WTC11 (cell line): Measurements from ENCODE around the gene CIB1. TPM values are rescaled to one million over a fixed set of nuclear protein-coding genes. Genes with fewer than 3 reads are reported as not detected.

Experiments
- ATAC-seq: fragments of 200-7000 bp; cut with Tn5 transposase; 2 replicates; pipeline ENCODE4 v1.10.0; 2021; ENCODE audit warnings: mild to moderate bottlenecking, moderate library complexity
- CTCF ChIA-PET: fragments of 300-600 bp; sonication (Branson Sonifier 250); formaldehyde crosslinking; loops from one replicate; lab custom pipeline; 2021; ENCODE audit warnings: antibody characterized with exemption; lab: Charles Lee
- POLR2A ChIA-PET: fragments of 350-600 bp; sonication (Branson Sonifier 250); formaldehyde crosslinking; loops from one replicate; lab custom pipeline; 2021; ENCODE audit warnings: antibody characterized with exemption; lab: Charles Lee
- DNase-seq: peaks from one replicate; pipeline ENCODE4 v3.0.0; 2021; ENCODE audit warnings: low spot score
- H3K27ac Mint-ChIP-seq: 2 replicates; pipeline ENCODE4 v1.8.0; 2021; ENCODE audit warnings: mixed read lengths
- H3K27me3 Mint-ChIP-seq: 2 replicates; pipeline ENCODE4 v1.8.0; 2021; ENCODE audit warnings: low read depth, mild to moderate bottlenecking, moderate library complexity, mixed read lengths
- H3K36me3 Mint-ChIP-seq: 2 replicates; pipeline ENCODE4 v1.8.0; 2021; ENCODE audit warnings: mixed read lengths
- H3K4me1 Mint-ChIP-seq: 2 replicates; pipeline ENCODE4 v1.8.0; 2022; ENCODE audit warnings: mixed read lengths
- H3K4me3 Mint-ChIP-seq: 2 replicates; pipeline ENCODE4 v1.8.0; 2021; ENCODE audit warnings: mild to moderate bottlenecking, moderate library complexity, mixed read lengths
- H3K9me3 Mint-ChIP-seq: 2 replicates; pipeline ENCODE4 v1.8.0; 2021; ENCODE audit warnings: mixed read lengths
- CREB1 ChIP-seq: sonication (generic); formaldehyde crosslinking; IDR thresholded peaks from 2 replicates; pipeline ENCODE4 v1.8.0; 2023; ENCODE audit warnings: mild to moderate bottlenecking, missing genetic modification reagents
- FOXJ3 ChIP-seq: sonication (generic); formaldehyde crosslinking; IDR thresholded peaks from 2 replicates; pipeline ENCODE4 v1.9.0; 2021; ENCODE audit warnings: missing genetic modification reagents, mild to moderate bottlenecking, borderline replicate concordance
- GTF2I ChIP-seq: fragments of 250-450 bp; sonication (Bioruptor Pico); conservative IDR thresholded peaks from 2 replicates; pipeline ENCODE4 v1.4.0; 2021; ENCODE audit warnings: mild to moderate bottlenecking
- HMGA2 ChIP-seq: fragments of 250-450 bp; sonication (Bioruptor Pico); IDR thresholded peaks from 2 replicates; pipeline ENCODE4 v1.4.0; 2021; ENCODE audit warnings: mild to moderate bottlenecking, moderate library complexity
- MYBL2 ChIP-seq: sonication (generic); formaldehyde crosslinking; IDR thresholded peaks from 2 replicates; pipeline ENCODE4 v1.8.1; 2023; ENCODE audit warnings: mild to moderate bottlenecking, moderate library complexity, missing genetic modification reagents
- NR2C2 ChIP-seq: sonication (generic); formaldehyde crosslinking; IDR thresholded peaks from 2 replicates; pipeline ENCODE4 v1.8.0; 2022; ENCODE audit warnings: mild to moderate bottlenecking, missing genetic modification reagents
- PRRX2 ChIP-seq: fragments of 250-450 bp; sonication (Bioruptor Pico); IDR thresholded peaks from 2 replicates; pipeline ENCODE4 v1.8.0; 2021; ENCODE audit warnings: mild to moderate bottlenecking
- SOX15 ChIP-seq: fragments of 250-450 bp; sonication (Bioruptor Pico); IDR thresholded peaks from 2 replicates; pipeline ENCODE4 v1.9.0; 2021; ENCODE audit warnings: mild to moderate bottlenecking
- TEAD1 ChIP-seq: sonication (generic); formaldehyde crosslinking; IDR thresholded peaks from 2 replicates; pipeline ENCODE4 v1.8.0; 2022; ENCODE audit warnings: mild to moderate bottlenecking, missing genetic modification reagents
- total RNA-seq: library from RNA; stranded (reverse); gene quantifications from 3 replicates; pipeline ENCODE4 v1.2.3, GENCODE V29; 2021
- TF ChIP-seq, protein P1 (sequence below): sonication (generic); formaldehyde crosslinking; IDR thresholded peaks from 2 replicates; pipeline ENCODE4 v1.8.1; 2023; ENCODE audit warnings: mild to moderate bottlenecking, missing genetic modification reagents, moderate library complexity
- TF ChIP-seq, protein P2 (sequence below): sonication (generic); formaldehyde crosslinking; IDR thresholded peaks from 2 replicates; pipeline ENCODE4 v1.8.0; 2022; ENCODE audit warnings: mild to moderate bottlenecking, missing genetic modification reagents
- TF ChIP-seq, protein P3 (sequence below): fragments of 250-450 bp; sonication (Bioruptor Pico); IDR thresholded peaks from 2 replicates; pipeline ENCODE4 v1.9.0; 2021; ENCODE audit warnings: mild to moderate bottlenecking
- TF ChIP-seq, protein P4 (sequence below): sonication (generic); formaldehyde crosslinking; IDR thresholded peaks from 2 replicates; pipeline ENCODE4 v1.8.1; 2022; ENCODE audit warnings: mild to moderate bottlenecking, moderate library complexity, missing genetic modification reagents
- TF ChIP-seq, protein P5 (sequence below): sonication (generic); formaldehyde crosslinking; IDR thresholded peaks from 2 replicates; pipeline ENCODE4 v1.8.0; 2022; ENCODE audit warnings: missing genetic modification reagents
- TF ChIP-seq, protein P6 (sequence below): sonication (generic); formaldehyde crosslinking; IDR thresholded peaks from 2 replicates; pipeline ENCODE4 v1.8.0; 2022; ENCODE audit warnings: mild to moderate bottlenecking, missing genetic modification reagents
- TF ChIP-seq, protein P7 (sequence below): fragments of 200-600 bp; IDR thresholded peaks from 2 replicates; pipeline ENCODE4 v1.8.0; 2022; ENCODE audit warnings: antibody characterized with exemption

The CIB1 gene
- total RNA-seq, 1 experiment from 2014 or later, result 29.6 TPM

DNA sequence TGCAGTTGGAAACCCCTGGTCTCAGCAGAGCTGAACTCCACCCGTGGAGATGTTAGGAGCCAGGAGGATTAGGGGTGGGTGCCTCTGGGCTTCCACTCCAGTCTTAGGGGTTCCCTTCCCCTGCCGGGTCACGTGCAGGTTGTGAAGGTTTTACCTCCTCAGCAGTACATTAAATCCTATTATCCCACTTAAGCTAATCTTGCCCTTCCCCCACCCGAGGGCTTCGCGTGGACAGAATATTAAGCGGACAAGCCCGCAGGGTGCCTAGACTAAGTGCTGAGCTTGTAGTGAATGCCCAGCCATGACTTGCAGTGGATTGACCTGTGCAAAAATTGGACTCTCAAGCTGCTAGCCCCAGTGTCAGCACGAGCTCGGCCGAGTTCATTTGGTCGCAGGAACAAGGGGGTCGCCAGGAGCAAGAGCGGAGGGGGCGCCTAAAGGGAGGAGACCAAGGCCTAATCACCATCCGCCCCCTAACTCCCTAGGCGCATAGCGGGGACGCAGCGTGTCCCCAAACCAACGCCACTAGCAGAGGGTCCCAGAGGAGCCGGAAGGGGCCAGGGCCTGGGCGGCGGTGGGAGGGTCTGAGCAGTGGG lies 33.1 kb downstream of the CIB1 start:
- H3K27ac Mint-ChIP-seq, result peak overlapping the region; percentile 60
- TF ChIP-seq, protein P1, sequence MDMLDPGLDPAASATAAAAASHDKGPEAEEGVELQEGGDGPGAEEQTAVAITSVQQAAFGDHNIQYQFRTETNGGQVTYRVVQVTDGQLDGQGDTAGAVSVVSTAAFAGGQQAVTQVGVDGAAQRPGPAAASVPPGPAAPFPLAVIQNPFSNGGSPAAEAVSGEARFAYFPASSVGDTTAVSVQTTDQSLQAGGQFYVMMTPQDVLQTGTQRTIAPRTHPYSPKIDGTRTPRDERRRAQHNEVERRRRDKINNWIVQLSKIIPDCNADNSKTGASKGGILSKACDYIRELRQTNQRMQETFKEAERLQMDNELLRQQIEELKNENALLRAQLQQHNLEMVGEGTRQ (CRISPR knock-in tag), result peak; percentile 55; the same call in 1 of the 2 replicates
- TF ChIP-seq, protein P2, sequence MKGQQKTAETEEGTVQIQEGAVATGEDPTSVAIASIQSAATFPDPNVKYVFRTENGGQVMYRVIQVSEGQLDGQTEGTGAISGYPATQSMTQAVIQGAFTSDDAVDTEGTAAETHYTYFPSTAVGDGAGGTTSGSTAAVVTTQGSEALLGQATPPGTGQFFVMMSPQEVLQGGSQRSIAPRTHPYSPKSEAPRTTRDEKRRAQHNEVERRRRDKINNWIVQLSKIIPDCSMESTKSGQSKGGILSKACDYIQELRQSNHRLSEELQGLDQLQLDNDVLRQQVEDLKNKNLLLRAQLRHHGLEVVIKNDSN, result peak; percentile 78
- TF ChIP-seq, protein P3, sequence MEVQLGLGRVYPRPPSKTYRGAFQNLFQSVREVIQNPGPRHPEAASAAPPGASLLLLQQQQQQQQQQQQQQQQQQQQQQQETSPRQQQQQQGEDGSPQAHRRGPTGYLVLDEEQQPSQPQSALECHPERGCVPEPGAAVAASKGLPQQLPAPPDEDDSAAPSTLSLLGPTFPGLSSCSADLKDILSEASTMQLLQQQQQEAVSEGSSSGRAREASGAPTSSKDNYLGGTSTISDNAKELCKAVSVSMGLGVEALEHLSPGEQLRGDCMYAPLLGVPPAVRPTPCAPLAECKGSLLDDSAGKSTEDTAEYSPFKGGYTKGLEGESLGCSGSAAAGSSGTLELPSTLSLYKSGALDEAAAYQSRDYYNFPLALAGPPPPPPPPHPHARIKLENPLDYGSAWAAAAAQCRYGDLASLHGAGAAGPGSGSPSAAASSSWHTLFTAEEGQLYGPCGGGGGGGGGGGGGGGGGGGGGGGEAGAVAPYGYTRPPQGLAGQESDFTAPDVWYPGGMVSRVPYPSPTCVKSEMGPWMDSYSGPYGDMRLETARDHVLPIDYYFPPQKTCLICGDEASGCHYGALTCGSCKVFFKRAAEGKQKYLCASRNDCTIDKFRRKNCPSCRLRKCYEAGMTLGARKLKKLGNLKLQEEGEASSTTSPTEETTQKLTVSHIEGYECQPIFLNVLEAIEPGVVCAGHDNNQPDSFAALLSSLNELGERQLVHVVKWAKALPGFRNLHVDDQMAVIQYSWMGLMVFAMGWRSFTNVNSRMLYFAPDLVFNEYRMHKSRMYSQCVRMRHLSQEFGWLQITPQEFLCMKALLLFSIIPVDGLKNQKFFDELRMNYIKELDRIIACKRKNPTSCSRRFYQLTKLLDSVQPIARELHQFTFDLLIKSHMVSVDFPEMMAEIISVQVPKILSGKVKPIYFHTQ (CRISPR knock-in tag), result no peak
- TF ChIP-seq, protein P4, sequence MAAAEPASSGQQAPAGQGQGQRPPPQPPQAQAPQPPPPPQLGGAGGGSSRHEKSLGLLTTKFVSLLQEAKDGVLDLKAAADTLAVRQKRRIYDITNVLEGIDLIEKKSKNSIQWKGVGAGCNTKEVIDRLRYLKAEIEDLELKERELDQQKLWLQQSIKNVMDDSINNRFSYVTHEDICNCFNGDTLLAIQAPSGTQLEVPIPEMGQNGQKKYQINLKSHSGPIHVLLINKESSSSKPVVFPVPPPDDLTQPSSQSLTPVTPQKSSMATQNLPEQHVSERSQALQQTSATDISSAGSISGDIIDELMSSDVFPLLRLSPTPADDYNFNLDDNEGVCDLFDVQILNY, result peak; percentile 7; the same call in 1 of the 2 replicates
- ChIA-PET CTCF (interaction anchor here (0.6 to 5.1 kb wide), 20 partner anchors 9 to 667 kb away, joined by 3 to 62 read pairs (median 5); partner anchors contain the start of genes CIB1, GDPGP1 and IDH2), POLR2A (interaction anchor here (1.0 to 1.8 kb wide), 9 partner anchors 12 to 200 kb away, joined by 3 to 9 read pairs (median 6); partner anchors contain the start of genes CIB1, GDPGP1, TTLL13 and ZNF710)
- no peaks in the 10 kb centered on the region for H3K36me3 Mint-ChIP-seq
- ATAC-seq, result no peak; the same call in 1 of the 2 replicates
- no peaks in the 10 kb centered on the region for H3K9me3 Mint-ChIP-seq
- H3K4me1 Mint-ChIP-seq, result peaks cover 20% of the 10 kb centered on the region
- H3K4me3 Mint-ChIP-seq, result peak overlapping the region; percentile 78
- no peak for DNase-seq
- no peaks in the 10 kb centered on the region; the same call in 1 of the 2 replicates for H3K27me3 Mint-ChIP-seq

DNA sequence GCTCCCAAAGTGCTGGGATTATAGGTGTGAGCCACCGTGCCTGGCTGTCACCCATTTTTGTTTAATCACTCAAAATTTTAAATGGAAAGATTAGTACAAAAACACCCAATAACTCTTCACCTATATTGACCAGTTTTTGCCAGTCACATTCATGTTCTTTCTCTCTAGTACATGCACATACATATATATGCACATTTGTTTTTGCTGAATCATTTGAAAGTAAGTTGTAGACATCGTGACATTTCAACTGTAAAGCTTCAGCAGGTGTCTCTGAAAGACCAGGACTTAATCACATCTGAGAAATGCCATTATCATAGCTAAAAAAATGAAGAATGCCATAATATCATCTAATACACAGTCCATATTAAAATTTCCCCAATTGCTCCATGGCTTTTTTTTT lies 39.1 kb downstream of the CIB1 start:
- H3K27me3 Mint-ChIP-seq, result no peaks in the 10 kb centered on the region
- H3K36me3 Mint-ChIP-seq, result 0 out of 2 replicates have a peak, but pooled peaks cover 3% of the 10 kb centered on the region
- DNase-seq (no peak), ATAC-seq (no peak)
- TF ChIP-seq TEAD1 (CRISPR knock-in tag) (no peak), SOX15 (CRISPR knock-in tag) (no peak), NR2C2 (CRISPR knock-in tag) (no peak), FOXJ3 (no peak), CREB1 (CRISPR knock-in tag) (no peak), PRRX2 (CRISPR knock-in tag) (no peak), HMGA2 (no peak), MYBL2 (no peak), GTF2I (CRISPR knock-in tag) (no peak)
- TF ChIP-seq, protein P2, result no peak
- TF ChIP-seq, protein P5, sequence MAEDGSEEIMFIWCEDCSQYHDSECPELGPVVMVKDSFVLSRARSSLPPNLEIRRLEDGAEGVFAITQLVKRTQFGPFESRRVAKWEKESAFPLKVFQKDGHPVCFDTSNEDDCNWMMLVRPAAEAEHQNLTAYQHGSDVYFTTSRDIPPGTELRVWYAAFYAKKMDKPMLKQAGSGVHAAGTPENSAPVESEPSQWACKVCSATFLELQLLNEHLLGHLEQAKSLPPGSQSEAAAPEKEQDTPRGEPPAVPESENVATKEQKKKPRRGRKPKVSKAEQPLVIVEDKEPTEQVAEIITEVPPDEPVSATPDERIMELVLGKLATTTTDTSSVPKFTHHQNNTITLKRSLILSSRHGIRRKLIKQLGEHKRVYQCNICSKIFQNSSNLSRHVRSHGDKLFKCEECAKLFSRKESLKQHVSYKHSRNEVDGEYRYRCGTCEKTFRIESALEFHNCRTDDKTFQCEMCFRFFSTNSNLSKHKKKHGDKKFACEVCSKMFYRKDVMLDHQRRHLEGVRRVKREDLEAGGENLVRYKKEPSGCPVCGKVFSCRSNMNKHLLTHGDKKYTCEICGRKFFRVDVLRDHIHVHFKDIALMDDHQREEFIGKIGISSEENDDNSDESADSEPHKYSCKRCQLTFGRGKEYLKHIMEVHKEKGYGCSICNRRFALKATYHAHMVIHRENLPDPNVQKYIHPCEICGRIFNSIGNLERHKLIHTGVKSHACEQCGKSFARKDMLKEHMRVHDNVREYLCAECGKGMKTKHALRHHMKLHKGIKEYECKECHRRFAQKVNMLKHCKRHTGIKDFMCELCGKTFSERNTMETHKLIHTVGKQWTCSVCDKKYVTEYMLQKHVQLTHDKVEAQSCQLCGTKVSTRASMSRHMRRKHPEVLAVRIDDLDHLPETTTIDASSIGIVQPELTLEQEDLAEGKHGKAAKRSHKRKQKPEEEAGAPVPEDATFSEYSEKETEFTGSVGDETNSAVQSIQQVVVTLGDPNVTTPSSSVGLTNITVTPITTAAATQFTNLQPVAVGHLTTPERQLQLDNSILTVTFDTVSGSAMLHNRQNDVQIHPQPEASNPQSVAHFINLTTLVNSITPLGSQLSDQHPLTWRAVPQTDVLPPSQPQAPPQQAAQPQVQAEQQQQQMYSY (CRISPR knock-in tag), result no peak
- TF ChIP-seq, protein P6, sequence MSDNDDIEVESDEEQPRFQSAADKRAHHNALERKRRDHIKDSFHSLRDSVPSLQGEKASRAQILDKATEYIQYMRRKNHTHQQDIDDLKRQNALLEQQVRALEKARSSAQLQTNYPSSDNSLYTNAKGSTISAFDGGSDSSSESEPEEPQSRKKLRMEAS (CRISPR knock-in tag), result no peak
- TF ChIP-seq, protein P7, sequence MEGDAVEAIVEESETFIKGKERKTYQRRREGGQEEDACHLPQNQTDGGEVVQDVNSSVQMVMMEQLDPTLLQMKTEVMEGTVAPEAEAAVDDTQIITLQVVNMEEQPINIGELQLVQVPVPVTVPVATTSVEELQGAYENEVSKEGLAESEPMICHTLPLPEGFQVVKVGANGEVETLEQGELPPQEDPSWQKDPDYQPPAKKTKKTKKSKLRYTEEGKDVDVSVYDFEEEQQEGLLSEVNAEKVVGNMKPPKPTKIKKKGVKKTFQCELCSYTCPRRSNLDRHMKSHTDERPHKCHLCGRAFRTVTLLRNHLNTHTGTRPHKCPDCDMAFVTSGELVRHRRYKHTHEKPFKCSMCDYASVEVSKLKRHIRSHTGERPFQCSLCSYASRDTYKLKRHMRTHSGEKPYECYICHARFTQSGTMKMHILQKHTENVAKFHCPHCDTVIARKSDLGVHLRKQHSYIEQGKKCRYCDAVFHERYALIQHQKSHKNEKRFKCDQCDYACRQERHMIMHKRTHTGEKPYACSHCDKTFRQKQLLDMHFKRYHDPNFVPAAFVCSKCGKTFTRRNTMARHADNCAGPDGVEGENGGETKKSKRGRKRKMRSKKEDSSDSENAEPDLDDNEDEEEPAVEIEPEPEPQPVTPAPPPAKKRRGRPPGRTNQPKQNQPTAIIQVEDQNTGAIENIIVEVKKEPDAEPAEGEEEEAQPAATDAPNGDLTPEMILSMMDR, result no peak
- TF ChIP-seq, protein P4, result no peak
- ChIA-PET CTCF (interaction anchor here (0.6 to 0.7 kb wide), 2 partner anchors 13 to 42 kb away, joined by 3 to 6 read pairs; no protein-coding TSS in a partner anchor), POLR2A (interaction anchor here (0.6 kb wide), 2 partner anchors 19 to 68 kb away, joined by 4 to 5 read pairs; no protein-coding TSS in a partner anchor)
- H3K27ac Mint-ChIP-seq, result peak overlapping the region; percentile 57; the same call in 1 of the 2 replicates
- no peak overlapping the region for H3K4me3 Mint-ChIP-seq
- peaks cover 11% of the 10 kb centered on the region; the same call in 1 of the 2 replicates for H3K4me1 Mint-ChIP-seq
- no peaks in the 10 kb centered on the region for H3K9me3 Mint-ChIP-seq
